ENCODE results near the gene GABBR2.

DNA sequence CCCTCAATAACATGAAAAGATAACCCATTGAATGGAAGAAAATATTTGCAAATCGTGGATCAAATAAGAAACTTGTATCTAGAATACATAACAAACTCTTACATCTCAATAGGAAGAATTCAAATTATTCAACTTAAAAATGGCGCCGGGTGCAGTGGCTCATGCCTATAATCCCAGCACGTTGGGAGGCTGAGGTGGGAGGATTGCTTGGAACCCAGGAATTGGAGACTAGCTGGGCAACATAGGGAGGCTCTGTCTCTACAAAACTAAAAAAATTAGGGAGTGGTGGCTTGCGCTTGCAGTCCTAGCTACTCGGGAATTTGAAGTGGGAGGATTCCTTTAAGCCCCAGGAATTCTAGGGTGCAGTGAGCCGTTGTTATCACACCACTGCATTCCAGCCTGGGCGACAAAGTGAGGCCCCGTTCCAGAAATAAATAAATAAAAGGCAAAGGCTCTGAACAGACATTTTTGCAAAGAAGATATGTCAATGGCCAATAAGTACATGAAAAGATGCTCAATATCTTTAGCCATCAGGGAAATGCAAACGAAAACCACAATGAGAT lies 431.7 kb downstream of the GABBR2 start:
- no peak for TF ChIP-seq POLR2A (IDR thresholded peaks at IDR 0.05; ENCODE audit: low read depth, low read length)
- no peak for TF ChIP-seq POLR2AphosphoS5 (IDR thresholded peaks at IDR 0.05; ENCODE audit: low read depth, low read length)

All from GM12892 (cell line).